Endothelial cell of umbilical vein (primary cell): ENCODE data around the gene GSKIP. TPM values are rescaled to one million over a fixed set of nuclear protein-coding genes. Genes with fewer than 3 reads are reported as not detected.

Experiments
- BruUV-seq: library from RNA; stranded (reverse); fragments of 400-500 nt; replicated peaks from 2 replicates; lab custom pipeline; 2021; lab: Mats Ljungman, UMichigan
- CTCF ChIA-PET: fragments of 300-600, 350-600 bp; sonication (Branson Sonifier 250); formaldehyde crosslinking; loops from one replicate; lab custom pipeline; 2021; ENCODE audit warnings: antibody characterized with exemption, inconsistent platforms; lab: Charles Lee
- POLR2A ChIA-PET: fragments of 300-600, 350-600 bp; sonication (Branson Sonifier 250); formaldehyde crosslinking; loops from one replicate; lab custom pipeline; 2021; ENCODE audit warnings: antibody characterized with exemption, inconsistent platforms; lab: Charles Lee
- DNase-seq: peaks from one replicate; pipeline ENCODE4 v3.0.0-alpha.2; 2011; ENCODE audit warnings: low read depth, low spot score
- FAIRE-seq: peaks from 2 replicates; lab custom pipeline; 2011; peaks lifted over from hg19 to GRCh38; lab: Jason Lieb, UNC
- H2AFZ ChIP-seq: 2 replicates; pipeline ENCODE4 v1.6.0; 2012; ENCODE audit warnings: low read depth, low read length, control low read depth, inconsistent platforms
- H3K27ac ChIP-seq: 2 replicates; pipeline ENCODE4 v1.5.1; 2011; ENCODE audit warnings: low read depth, mild to moderate bottlenecking, control low read depth, low read length, moderate library complexity; ENCODE audit not compliant: insufficient read depth
- H3K27me3 ChIP-seq, 2 experiments: 2 replicates each; pipeline versions ENCODE4 v1.6.0 to v1.6.1; 2011; ENCODE audit warnings: low read length in 2 of 2, mixed read lengths in 1 of 2; ENCODE audit not compliant: control insufficient read depth in 2 of 2, insufficient read depth in 2 of 2
- H3K36me3 ChIP-seq, 2 experiments: 2 replicates in 1 of 2; 3 replicates in 1 of 2; pipeline ENCODE4 v1.5.1; 2011; ENCODE audit warnings: low read length in 2 of 2, mild to moderate bottlenecking in 1 of 2, moderate library complexity in 1 of 2; ENCODE audit not compliant: control insufficient read depth in 2 of 2, insufficient read depth in 2 of 2; ENCODE audit errors: extremely low read depth in 1 of 2
- H3K4me1 ChIP-seq: 3 replicates; pipeline ENCODE4 v1.5.1; 2011; ENCODE audit warnings: mild to moderate bottlenecking, low read length; ENCODE audit not compliant: control insufficient read depth, insufficient read depth; ENCODE audit errors: extremely low read depth
- H3K4me2 ChIP-seq: 2 replicates; pipeline ENCODE4 v1.6.1; 2011; ENCODE audit warnings: low read length, control low read depth, mixed read lengths; ENCODE audit not compliant: insufficient read depth
- H3K4me3 ChIP-seq, 3 experiments: fragments of 200-600 bp in 1 of 3; sonication (generic), shearing (Covaris generic) in 1 of 3; replicated peaks in 1 of 3; 2 replicates each; pipeline ENCODE4 v1.5.1; 2011 to 2016; ENCODE audit warnings: control low read depth in 3 of 3, low read length in 3 of 3, mild to moderate bottlenecking in 2 of 3, inconsistent platforms in 1 of 3, low read depth in 1 of 3, moderate library complexity in 1 of 3; ENCODE audit not compliant: insufficient read depth in 1 of 3
- H3K79me2 ChIP-seq: 2 replicates; pipeline ENCODE4 v1.6.0; 2012; ENCODE audit warnings: low read length, inconsistent platforms; ENCODE audit not compliant: control insufficient read depth, insufficient read depth
- H3K9ac ChIP-seq: replicated peaks from 2 replicates; pipeline ENCODE3; 2011; ENCODE audit warnings: low read length, control low read depth; ENCODE audit not compliant: insufficient read depth; ENCODE audit errors: extremely low read depth
- H3K9me1 ChIP-seq: replicated peaks from 3 replicates; pipeline ENCODE4 v1.6.0; 2011; ENCODE audit warnings: mild to moderate bottlenecking, low read length; ENCODE audit not compliant: control insufficient read depth, insufficient read depth; ENCODE audit errors: extremely low read depth
- H3K9me3 ChIP-seq: replicated peaks from 2 replicates; pipeline ENCODE4 v1.5.1; 2012; ENCODE audit warnings: low read length, inconsistent platforms; ENCODE audit not compliant: control insufficient read depth, insufficient read depth
- H4K20me1 ChIP-seq: replicated peaks from 2 replicates; pipeline ENCODE3; 2011; ENCODE audit warnings: mild to moderate bottlenecking, low read length; ENCODE audit not compliant: control insufficient read depth, insufficient read depth; ENCODE audit errors: extremely low read depth
- EZH2 ChIP-seq: IDR thresholded peaks from 2 replicates; pipeline ENCODE4 v1.6.1; 2012; ENCODE audit warnings: borderline replicate concordance, low read depth, mild to moderate bottlenecking, moderate library complexity, low read length, inconsistent platforms; ENCODE audit not compliant: severe bottlenecking
- FOS ChIP-seq: IDR thresholded peaks from 2 replicates; pipeline ENCODE4 v1.6.1; 2011; ENCODE audit warnings: mild to moderate bottlenecking, low read length, moderate library complexity, borderline replicate concordance; ENCODE audit not compliant: insufficient read depth
- GATA2 ChIP-seq: IDR thresholded peaks from 2 replicates; pipeline ENCODE4 v1.7.0; 2011; ENCODE audit warnings: low read depth, mild to moderate bottlenecking, moderate library complexity, mixed read lengths, low read length; ENCODE audit not compliant: insufficient read length, insufficient read depth
- JUN ChIP-seq: IDR thresholded peaks from 2 replicates; pipeline ENCODE4 v1.6.1; 2011; ENCODE audit warnings: borderline replicate concordance, low read depth; ENCODE audit not compliant: insufficient read length, insufficient read depth
- MYC ChIP-seq: IDR thresholded peaks from one replicate; pipeline ENCODE4 v1.6.1; 2011; ENCODE audit warnings: mild to moderate bottlenecking, low read depth, low read length
- POLR2A ChIP-seq: IDR thresholded peaks from 2 replicates; pipeline ENCODE4 v1.6.1; 2012; ENCODE audit warnings: low read depth, mild to moderate bottlenecking, control low read depth, low read length
- POLR2AphosphoS5 ChIP-seq: IDR thresholded peaks from 2 replicates; pipeline ENCODE4 v1.6.1; 2012; ENCODE audit warnings: low read depth, mild to moderate bottlenecking, control low read depth, low read length, moderate library complexity; ENCODE audit not compliant: insufficient read depth
- dilution Hi-C: fragments of 300-500 bp; cut with MboI; formaldehyde crosslinking; loops from one replicate; pipeline ENCODE4 v1.15.0; 2019; ENCODE audit warnings: low sequenced_read_pairs; ENCODE audit not compliant: extremely low pct_ligation_motif_present
- intact Hi-C: fragments of 100-400 bp; cut with micrococcal nuclease; formaldehyde crosslinking; loops from one replicate; pipeline ENCODE4 v1.10.0; 2022
- polyA plus RNA-seq, 4 experiments: library from polyadenylated mRNA; depleted of rRNA in 3 of 4; stranded (reverse) in 3 of 4; unstranded in 1 of 4; fragments of >200 nt; gene quantifications; 2 replicates each; pipeline versions ENCODE4 v1.2.1 to v1.2.3, GENCODE V29; 2011 to 2012; ENCODE audit warnings: missing spikeins in 1 of 4
- total RNA-seq: library from RNA; stranded (reverse); gene quantifications from 2 replicates; pipeline ENCODE4 v1.2.3, GENCODE V29; 2021
- TF ChIP-seq, protein P1 (sequence below): IDR thresholded peaks from 2 replicates; pipeline ENCODE4 v1.6.1; 2011; ENCODE audit not compliant: insufficient read depth, insufficient read length
- TF ChIP-seq, protein P2 (sequence below), 2 donors: IDR thresholded peaks; 1 replicate in 1 of 2; 2 replicates in 1 of 2; pipeline ENCODE4 v1.5.1; 2011; ENCODE audit warnings: low read length in 2 of 2, mild to moderate bottlenecking in 2 of 2, moderate library complexity in 2 of 2, control low read depth in 1 of 2, inconsistent platforms in 1 of 2, low read depth in 1 of 2; ENCODE audit not compliant: insufficient read depth in 1 of 2; ENCODE audit errors: extremely low read depth in 1 of 2

GSKIP gene
- total and polyA plus RNA-seq, 2 donors (not counting 3 experiments of a cell fraction or from before 2014, with no cell fraction given): 9.2 to 15.9 TPM

DNA sequence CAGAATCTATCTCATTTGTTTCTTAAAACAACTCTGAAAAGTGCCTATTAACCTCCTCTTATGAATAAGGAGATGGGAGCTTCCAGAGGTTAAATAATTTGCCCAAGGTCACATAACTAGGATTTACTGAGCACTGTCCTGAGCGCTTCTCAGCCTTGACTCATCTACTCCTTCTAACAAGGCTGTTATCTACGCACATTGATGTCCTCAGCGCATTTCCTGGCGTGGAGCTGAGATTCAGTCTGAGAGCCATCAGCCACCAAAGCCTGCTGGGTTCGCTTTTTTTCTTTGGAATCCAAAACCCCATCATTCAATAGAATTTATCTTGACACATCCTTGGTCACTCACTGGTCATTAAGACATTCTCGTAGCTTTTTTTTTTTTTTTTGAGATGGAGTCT is 57.9 kb downstream of the GSKIP start:
- DNase-seq: no peak
- intact Hi-C loops: loop anchor here (5.0 kb wide), 1 partner anchor 859 kb away; no protein-coding TSS in a partner anchor
- CTCF ChIA-PET: interaction anchor here (0.8 to 4.6 kb wide), 3 partner anchors 30 to 123 kb away, joined by 3 to 36 read pairs (median 4); partner anchors contain the start of gene AK7

More for the DNA sequence above, 57.9 kb downstream of the GSKIP start:
- H3K9ac ChIP-seq: no peak overlapping the region
- no peaks in the 10 kb centered on the region for H4K20me1 ChIP-seq
- H3K4me2 ChIP-seq: no peak overlapping the region
- no peaks in the 10 kb centered on the region for H3K36me3 ChIP-seq
- dilution Hi-C loops: no loop called here
- POLR2A ChIA-PET: no interaction called here
- TF ChIP-seq JUN: no peak
- TF ChIP-seq, protein P1, sequence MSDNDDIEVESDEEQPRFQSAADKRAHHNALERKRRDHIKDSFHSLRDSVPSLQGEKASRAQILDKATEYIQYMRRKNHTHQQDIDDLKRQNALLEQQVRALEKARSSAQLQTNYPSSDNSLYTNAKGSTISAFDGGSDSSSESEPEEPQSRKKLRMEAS: no peak
- TF ChIP-seq POLR2A: no peak
- no peak for TF ChIP-seq GATA2
- TF ChIP-seq, protein P2, sequence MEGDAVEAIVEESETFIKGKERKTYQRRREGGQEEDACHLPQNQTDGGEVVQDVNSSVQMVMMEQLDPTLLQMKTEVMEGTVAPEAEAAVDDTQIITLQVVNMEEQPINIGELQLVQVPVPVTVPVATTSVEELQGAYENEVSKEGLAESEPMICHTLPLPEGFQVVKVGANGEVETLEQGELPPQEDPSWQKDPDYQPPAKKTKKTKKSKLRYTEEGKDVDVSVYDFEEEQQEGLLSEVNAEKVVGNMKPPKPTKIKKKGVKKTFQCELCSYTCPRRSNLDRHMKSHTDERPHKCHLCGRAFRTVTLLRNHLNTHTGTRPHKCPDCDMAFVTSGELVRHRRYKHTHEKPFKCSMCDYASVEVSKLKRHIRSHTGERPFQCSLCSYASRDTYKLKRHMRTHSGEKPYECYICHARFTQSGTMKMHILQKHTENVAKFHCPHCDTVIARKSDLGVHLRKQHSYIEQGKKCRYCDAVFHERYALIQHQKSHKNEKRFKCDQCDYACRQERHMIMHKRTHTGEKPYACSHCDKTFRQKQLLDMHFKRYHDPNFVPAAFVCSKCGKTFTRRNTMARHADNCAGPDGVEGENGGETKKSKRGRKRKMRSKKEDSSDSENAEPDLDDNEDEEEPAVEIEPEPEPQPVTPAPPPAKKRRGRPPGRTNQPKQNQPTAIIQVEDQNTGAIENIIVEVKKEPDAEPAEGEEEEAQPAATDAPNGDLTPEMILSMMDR (IDR thresholded peaks at IDR 0.05; ENCODE audit: extremely low read depth in 1 of 2, insufficient read depth in 1 of 2, low read depth in 1 of 2, low read length in 2 of 2): no peak
- TF ChIP-seq POLR2AphosphoS5: no peak
- TF ChIP-seq MYC: no peak
- no peak for TF ChIP-seq FOS
- no peak for TF ChIP-seq EZH2
- no peaks in the 10 kb centered on the region for H3K9me3 ChIP-seq
- no peaks in the 10 kb centered on the region for H3K79me2 ChIP-seq
- H3K9me1 ChIP-seq: no peaks in the 10 kb centered on the region
- H3K4me3 ChIP-seq: no peak overlapping the region
- no TSS peak for BruUV-seq
- no peak for FAIRE-seq
- no peaks in the 10 kb centered on the region for H3K27me3 ChIP-seq
- H3K27ac ChIP-seq: no peak overlapping the region
- H2AFZ ChIP-seq: no peak overlapping the region
- peaks cover 7% of the 10 kb centered on the region for H3K4me1 ChIP-seq
